Measurements from ENCODE around the gene ITGA2B.
A peak's percentile ranks its signal among the peaks of the same experiment; 100 is the strongest.

DNA sequence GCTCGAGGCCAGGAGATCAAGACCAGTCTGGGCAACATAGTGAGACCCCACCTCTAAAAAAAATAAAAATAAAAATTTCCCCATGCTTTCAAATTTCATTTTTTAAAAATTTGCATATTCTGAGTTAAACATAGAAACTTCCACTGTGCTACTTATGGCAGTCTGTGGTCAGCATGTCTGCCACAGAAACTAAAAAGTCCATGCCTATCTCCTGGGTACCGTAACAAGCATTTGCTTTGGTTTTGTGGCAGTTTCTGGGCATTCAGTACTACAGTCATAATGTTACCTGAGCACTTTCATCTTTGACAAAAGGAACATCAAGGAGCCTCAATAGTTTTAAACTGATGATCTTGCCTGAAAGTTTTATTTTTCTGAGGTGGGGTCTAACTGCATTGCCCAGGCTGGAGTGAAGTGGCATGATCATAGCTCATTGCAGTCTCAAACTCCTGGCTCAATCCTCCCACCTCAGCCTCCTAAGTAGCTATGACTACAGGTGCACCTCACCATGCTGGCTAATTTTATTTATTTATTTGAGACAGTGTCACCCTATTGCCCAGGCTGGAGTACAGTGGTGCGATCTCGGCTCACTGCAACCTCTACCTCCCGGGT lies 13.2 kb upstream of the ITGA2B start:
- TF ChIP-seq POLR2A (IDR thresholded peaks at IDR 0.05; ENCODE audit: low read depth, low read length): no peak
- TF ChIP-seq, protein P1, sequence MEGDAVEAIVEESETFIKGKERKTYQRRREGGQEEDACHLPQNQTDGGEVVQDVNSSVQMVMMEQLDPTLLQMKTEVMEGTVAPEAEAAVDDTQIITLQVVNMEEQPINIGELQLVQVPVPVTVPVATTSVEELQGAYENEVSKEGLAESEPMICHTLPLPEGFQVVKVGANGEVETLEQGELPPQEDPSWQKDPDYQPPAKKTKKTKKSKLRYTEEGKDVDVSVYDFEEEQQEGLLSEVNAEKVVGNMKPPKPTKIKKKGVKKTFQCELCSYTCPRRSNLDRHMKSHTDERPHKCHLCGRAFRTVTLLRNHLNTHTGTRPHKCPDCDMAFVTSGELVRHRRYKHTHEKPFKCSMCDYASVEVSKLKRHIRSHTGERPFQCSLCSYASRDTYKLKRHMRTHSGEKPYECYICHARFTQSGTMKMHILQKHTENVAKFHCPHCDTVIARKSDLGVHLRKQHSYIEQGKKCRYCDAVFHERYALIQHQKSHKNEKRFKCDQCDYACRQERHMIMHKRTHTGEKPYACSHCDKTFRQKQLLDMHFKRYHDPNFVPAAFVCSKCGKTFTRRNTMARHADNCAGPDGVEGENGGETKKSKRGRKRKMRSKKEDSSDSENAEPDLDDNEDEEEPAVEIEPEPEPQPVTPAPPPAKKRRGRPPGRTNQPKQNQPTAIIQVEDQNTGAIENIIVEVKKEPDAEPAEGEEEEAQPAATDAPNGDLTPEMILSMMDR (IDR thresholded peaks at IDR 0.05 in 2 of 3, conservative IDR thresholded peaks at IDR 0.05 in 1 of 3; ENCODE audit: control insufficient read depth in 2 of 3, extremely low read depth in 1 of 3, insufficient read depth in 1 of 3, low read depth in 3 of 3, low read length in 3 of 3): no peak
- TF ChIP-seq SP1 (IDR thresholded peaks at IDR 0.05; ENCODE audit: low read depth, low read length): no peak
- peak; percentile 82 for TF ChIP-seq POU2F2 (IDR thresholded peaks at IDR 0.05; ENCODE audit: borderline replicate concordance, low read depth, low read length)
- TF ChIP-seq, protein P2, sequence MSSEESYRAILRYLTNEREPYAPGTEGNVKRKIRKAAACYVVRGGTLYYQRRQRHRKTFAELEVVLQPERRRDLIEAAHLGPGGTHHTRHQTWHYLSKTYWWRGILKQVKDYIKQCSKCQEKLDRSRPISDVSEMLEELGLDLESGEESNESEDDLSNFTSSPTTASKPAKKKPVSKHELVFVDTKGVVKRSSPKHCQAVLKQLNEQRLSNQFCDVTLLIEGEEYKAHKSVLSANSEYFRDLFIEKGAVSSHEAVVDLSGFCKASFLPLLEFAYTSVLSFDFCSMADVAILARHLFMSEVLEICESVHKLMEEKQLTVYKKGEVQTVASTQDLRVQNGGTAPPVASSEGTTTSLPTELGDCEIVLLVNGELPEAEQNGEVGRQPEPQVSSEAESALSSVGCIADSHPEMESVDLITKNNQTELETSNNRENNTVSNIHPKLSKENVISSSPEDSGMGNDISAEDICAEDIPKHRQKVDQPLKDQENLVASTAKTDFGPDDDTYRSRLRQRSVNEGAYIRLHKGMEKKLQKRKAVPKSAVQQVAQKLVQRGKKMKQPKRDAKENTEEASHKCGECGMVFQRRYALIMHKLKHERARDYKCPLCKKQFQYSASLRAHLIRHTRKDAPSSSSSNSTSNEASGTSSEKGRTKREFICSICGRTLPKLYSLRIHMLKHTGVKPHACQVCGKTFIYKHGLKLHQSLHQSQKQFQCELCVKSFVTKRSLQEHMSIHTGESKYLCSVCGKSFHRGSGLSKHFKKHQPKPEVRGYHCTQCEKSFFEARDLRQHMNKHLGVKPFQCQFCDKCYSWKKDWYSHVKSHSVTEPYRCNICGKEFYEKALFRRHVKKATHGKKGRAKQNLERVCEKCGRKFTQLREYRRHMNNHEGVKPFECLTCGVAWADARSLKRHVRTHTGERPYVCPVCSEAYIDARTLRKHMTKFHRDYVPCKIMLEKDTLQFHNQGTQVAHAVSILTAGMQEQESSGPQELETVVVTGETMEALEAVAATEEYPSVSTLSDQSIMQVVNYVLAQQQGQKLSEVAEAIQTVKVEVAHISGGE (CRISPR knock-in tag; IDR thresholded peaks at IDR 0.05): no peak

All from GM12878 (cell line).